Measurements from ENCODE around the gene PERCC1.

The PERCC1 gene

DNA sequence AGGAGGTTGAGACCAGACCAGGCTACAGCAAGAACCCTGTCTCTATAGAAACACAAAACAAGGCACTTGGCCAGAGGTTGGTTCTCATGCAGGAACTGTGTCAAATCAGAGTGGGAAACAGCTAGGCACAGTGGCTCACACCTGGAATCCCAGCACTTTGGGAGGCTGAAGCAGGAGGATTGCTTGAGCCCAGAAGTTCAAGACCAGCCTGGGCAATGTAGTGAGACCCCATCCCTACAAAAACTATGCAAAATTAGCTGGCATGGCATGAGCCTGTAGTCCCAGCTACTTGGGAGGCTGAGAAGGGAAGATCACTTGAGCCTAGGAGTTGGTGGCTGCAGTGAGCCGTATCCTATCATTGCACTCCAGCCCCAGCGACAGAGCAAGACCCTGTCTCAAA lies 18.0 kb upstream of the PERCC1 start:
- no peak for DNase-seq (ENCODE audit: low read depth in 2 of 2)

DNA sequence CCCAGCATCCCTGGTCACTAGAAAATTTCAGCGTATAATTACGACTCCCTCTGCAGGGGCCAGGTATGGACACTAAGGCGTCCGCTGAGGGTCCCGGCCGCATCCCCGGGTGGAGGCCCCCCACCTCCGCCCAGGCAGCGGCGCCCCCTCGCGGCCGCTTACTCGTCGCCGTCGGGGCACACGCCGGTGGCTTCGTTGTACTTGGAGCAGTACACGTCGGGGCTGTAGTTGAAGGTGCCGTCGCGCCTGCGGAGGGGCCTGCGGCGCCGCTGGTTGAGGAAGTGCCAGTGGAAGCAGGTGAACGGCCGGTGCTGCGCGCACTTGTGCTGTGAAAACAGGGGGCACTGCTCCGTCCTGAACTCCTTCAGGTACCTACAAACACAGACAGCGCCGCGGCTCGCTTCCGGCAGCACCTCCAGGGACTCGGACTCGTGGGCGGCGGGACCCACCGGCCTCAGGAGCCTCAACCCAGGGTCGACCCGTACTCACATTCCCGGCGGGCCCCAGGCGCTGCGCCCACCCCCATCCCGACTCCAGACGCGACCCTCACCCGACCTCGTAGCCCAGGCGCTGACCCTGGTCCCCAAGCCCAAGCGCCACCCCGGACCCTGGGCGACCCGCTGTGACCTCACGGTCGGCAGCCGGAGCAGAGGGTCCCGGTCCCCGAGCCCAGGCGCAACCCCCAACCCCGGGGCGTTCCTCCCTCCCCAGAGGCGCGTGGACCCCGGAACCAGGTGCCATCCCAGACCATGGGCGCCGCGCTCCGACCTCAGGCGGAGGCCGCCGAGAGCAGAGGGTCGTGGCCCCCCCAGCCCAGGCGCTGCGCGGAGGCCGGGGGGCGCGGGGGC lies 17.0 kb upstream of the PERCC1 start:
- no peak for DNase-seq (ENCODE audit: low read depth in 2 of 2)

GRCh38 chr16:1414532-1415260 lies 16.2 kb upstream of the PERCC1 start, which contains the start of gene UNKL:
Gene UNKL, minus strand, starts transcription at chr16:1414704. Its CDS starts 13 bp downstream, at chr16:1414691.
- no peak for DNase-seq (ENCODE audit: low read depth in 2 of 2)

- DNase-seq (ENCODE audit: low read depth in 2 of 2), result no peak
These were observed 14.3 kb upstream of the PERCC1 start for GRCh38 chr16:1416521-1416941.

- DNase-seq (ENCODE audit: low read depth in 2 of 2), result no peak
These were observed 10.8 kb upstream of the PERCC1 start for GRCh38 chr16:1420111-1420539.

GRCh38 chr16:1422076-1422475 lies 8.8 kb upstream of the PERCC1 start:
- DNase-seq (ENCODE audit: low read depth in 2 of 2), result no peak

DNA sequence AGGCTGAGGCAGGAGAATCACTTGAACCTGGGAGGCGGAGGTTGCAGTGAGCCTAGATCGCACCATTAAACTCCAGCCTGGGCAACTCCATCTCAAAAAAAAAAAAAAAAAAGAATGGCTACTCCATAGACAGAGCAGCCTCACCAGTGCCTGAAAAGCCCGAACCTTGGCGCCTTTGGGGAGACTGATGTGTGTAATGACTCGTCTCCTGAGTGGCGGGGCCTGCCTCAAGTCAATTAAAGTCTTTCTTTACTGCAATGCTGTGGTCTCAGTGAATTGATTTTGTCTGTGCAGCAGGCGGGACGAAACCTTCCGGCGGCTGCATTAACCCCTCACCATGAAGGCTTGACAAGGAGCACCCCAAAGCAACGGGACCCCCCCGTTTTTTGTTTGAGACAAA lies 6.8 kb upstream of the PERCC1 start:
- DNase-seq (ENCODE audit: low read depth in 2 of 2), result no peak

DNA sequence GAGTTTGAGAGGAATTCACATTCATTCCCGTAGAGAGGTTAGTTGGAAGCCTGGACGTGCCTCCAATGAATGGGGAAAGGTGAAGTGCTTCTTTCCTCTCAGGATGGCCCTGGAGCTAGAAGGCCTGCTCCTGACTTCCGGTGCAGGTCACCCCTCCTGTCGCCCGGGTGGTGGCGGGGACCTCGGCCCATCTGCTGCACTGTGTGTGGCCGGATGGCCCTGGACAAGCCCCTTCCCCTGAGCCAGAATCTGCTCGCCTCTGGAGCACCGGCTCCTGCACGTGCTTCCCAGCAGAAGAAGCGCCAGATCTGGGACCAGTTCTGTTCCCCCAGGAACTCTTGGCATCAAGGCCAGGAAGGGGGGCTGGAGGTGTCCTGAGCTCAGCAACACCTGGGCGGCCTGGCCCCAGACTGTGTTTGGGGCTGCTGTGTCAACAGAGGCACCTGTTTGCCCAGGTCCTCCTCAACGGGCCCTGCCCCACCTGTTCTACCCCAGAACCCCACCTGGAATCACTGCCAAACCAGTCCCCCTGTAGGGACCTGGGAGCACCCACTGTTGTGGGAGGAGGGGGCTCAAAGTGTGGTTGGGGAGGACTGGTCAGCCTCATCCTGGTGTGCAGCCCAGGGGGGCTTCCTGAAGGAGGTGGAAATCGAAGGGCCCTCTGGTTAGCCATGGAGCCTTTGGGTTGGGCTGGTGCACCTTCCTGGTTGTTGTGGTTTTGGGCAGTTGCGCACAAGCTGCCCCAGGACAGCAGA lies 5.1 kb upstream of the PERCC1 start:
- no peak for DNase-seq (ENCODE audit: low read depth in 2 of 2)

DNA sequence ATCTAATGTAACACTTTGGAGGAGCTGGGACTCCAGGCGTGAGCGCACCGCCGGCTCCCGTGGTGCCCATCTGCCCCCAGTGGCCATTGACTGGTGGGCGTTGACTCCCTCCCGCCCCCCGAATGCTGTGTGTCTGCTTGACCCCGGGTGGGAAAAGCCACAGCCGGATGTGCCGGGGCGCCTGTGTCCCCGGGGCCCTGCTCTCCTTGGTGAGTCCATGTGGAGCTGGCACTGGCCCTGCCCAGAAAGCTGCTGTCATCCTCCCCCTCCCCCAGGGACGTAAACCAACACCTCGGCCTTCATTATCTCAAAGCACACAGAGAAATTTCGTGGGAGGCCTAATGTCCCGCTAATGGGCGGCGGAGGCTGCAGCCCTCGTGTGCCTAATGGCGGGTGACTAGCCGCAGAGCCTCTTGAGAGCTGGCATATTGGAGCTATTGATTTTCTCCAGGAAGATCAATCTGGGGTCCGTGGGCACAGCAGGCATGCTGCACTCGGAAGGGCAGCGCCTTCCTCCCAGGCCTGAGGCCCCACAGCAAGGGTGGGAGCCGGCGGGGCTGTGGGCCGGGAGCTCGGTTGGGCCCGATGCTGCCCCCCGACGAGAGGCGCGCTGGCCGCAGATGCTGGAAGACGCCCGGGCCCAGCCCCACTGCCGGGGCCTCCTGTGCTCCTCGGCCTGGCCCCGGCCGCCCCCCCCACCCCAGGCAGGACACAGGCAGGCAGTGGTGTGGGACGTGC lies 4.0 kb upstream of the PERCC1 start:
- no peak for DNase-seq (ENCODE audit: low read depth in 2 of 2)

- no peak for DNase-seq (ENCODE audit: low read depth in 2 of 2)
These were observed 3.1 kb upstream of the PERCC1 start for GRCh38 chr16:1427473-1428461.

DNA sequence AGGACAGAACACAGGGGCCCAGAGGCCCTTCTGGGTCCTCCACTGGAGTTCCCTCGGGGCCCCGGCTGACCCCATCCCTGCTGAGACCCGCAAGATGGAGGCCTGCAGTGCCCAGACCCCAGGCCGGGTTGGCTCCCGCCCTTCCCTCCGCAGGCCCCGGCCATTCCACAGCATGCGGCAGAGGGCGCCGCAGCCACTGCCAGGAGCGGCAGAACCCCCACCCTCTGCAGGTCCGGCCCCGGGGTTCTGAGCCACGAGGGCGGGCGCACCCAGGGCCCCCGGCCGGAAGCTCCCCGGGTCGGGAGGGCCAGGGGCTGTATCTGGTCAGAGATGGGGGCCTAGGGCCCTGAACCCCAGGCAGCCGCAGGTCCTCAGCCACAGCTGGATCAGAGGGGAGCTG lies 2.4 kb upstream of the PERCC1 start:
- no peak for DNase-seq (ENCODE audit: low read depth in 2 of 2)

DNA sequence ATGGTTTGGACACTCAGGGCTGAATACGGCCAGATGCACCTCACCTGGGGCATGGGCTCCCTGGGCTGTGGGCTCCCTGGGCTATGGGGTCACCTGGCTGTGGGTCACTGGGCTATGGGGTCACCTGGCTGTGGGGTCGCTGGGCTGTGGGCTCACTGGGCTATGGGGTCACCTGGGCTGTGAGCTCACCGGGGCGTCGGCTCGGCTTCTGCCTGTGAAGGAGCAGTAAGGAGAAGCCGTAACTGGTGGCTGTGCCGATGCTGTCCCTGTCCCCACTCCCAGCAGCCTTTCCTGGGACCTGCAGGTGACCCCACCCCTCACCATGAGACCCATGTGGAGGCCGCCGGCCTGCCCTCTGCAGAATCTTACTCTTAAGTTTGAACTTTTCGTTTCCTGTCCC lies 1.9 kb upstream of the PERCC1 start:
- DNase-seq (ENCODE audit: low read depth in 2 of 2), result no peak

GRCh38 chr16:1429631-1430030 lies 1.2 kb upstream of the PERCC1 start:
- no peak for DNase-seq (ENCODE audit: low read depth in 2 of 2)

DNA sequence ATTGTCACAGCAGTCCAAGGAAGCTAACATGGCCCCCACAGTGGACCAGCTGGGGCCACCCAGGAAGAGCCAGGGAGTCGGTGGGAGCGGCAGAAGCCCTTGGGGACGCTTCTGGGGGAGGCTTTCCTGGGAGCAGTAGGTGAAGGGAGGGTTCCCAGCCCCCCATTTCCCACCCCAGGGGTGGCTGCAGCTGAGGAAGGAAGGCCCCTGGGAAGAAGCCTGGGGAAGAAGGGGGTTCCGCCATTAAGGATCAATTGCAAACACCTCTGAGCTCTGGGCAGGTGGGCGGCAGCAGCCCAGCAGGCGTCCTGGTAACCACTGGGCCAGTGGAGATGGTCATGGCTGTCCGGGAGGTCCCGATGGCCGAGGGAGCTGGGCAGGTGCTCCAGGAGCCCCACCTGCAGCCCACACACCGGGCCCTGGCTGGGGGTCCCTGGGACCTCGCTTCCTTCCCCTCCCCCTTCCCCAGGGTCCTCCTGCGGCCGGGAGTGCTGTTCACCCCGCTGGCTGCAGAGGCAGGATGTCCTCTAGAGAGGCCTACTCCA lies 592 bp upstream of the PERCC1 start:
- DNase-seq (ENCODE audit: low read depth in 2 of 2), result no peak

- no peak for DNase-seq (ENCODE audit: low read depth in 2 of 2)
These were observed 806 bp downstream of the PERCC1 start for GRCh38 chr16:1431497-1432270.

- no peak for DNase-seq (ENCODE audit: low read depth in 2 of 2)
These were observed 1.7 kb downstream of the PERCC1 start for GRCh38 chr16:1432388-1433262.

GRCh38 chr16:1433263-1433560 lies 2.3 kb downstream of the PERCC1 start:
- no peak for DNase-seq (ENCODE audit: low read depth in 2 of 2)

DNA sequence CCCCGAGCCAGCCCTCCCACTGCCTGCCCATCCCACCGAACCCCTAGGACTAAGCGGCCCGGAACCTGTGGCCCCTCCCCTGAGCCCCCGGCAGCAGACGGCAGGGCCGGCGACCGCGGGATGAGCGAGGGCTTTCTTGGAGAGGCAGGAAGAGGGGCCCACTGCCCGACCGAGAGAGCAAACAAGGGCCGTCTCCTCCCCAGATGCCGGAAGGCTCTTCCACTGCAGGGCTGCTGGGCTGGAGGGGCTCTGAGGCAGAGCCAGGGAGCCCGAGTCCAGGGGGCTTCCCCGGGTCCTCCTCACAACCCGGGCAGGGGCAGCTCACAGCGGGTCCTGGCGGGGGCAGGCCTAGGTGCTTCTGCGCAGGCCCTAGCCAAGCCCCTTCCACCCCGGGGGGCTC lies 2.9 kb downstream of the PERCC1 start:
- no peak for DNase-seq (ENCODE audit: low read depth in 2 of 2)

Measured in fibroblast of skin of left biceps (primary cell).